ENCODE results near the gene SEMA6C. TPM values are rescaled to one million over a fixed set of nuclear protein-coding genes. Genes with fewer than 3 reads are reported as not detected.

SEMA6C gene
- total RNA-seq, 1 experiment from 2014 or later: 0.40 TPM

DNA sequence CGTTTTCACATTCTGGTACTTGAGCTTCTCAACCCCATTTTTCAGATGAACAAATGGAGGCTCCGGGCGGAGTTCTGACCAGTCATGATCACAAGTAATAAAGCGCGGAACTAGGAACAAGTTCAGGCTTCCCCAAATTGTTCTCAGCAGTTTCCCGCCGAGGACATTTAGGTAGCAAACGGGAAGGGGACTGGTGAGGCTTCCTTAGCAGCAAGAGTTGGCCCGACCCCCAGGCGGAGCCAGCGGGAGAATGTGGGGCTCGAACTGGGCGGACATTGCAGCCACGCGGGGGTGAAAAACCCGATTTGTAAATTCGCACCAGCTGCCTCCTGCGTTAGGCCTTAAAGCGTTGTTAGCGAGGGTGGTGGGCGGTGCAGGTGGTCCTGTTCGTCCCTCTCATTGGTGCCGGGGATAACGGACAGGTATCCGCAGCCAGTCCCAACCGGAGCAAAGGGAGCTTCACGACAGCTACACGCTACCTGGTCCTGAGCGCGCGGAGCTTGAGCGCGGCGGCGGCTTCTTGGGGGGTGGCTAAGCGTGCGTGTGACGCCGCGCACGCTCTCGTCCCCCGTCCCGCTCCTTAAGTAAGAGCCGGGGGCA lies 15.3 kb downstream of the SEMA6C start:
- DNase-seq (ENCODE audit: low read depth): no peak

DNA sequence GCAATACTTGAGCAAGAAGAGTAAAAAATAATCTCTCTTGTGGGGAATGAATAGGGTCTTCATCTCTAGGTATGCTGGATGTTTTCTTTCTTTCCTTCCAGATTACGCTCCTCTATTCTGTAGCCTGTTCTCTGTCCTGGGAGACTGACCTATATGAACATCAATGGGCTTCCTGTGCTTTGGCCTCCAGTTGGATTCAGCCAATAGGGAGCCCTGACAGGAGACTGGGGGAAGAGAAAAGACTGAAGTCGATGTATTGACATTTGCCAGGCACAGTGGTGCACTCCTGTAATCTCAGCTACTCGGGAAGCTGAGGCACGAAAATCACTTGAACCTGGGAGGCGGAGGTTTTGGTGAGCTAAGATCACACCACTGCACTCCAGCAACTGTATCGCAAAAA lies 17.6 kb downstream of the SEMA6C start:
- DNase-seq (ENCODE audit: low read depth): no peak

DNA sequence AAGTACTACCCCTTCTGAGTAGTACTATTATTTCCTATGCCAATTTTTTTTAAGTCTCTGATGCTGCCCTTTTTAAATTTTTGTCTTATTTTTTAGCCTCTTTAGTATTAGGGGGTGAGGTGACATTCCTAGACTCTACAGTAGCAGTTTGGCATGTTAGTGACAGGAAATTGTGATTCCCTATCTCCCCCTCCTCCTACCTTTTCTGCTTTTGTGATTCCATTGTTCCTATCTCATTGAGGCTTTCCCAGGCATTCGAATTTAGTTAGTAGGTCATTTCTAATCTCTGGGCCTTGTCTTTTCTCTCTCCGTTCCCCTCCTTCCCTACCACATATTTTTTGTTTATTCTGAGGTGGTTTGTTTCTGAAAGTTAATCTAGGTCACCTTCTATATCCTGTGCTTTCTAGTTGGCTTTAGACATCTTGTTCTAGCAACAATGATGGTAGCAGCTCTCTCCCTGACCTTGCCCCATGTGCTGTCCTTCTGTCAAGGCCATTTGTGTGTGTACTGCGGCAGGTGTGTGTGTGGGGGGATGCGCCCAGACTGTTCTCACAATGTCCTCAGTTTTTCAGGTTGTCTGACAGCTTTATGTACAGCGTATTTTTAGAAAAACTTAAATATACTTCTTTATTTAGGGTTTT lies 21.5 kb downstream of the SEMA6C start:
- DNase-seq (ENCODE audit: low read depth): no peak

DNA sequence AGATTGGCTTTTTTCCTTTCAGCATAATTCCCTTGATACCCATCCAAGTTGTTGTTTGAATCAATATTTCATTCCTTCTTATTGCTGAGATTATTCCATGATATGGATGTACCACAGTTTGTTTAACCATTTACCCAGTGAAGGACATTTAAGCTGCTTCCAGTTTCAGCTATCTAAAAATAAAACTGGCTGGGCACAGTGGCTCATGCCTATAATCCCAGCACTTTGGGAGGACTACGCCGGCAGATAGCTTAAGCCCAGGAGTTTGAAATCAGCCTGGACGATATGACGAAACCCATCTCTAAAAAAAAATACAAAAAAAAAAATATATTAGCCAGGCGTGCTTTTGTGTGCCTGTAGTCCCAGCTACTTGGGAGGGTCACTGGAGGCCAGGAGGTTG lies 32.6 kb downstream of the SEMA6C start:
- no peak for DNase-seq (ENCODE audit: low read depth)

DNA sequence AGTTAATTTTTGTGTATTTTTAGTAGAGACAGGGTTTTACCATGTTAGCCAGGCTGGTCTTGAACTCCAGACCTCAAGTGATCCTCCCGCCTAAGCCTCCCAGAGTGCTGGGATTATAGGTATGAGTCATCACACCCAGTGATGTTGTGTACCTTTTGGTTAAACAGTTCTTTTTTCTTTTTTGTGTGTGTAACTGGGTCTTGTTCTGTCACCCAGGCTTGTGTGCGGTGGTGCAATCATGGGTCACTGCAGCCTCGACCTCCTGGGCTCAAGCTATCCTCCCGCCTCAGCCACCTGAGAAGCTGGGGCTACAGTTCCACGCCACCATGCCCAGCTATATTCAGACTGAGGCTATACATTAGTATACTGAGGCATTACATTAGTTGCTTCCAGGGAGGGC lies 38.1 kb downstream of the SEMA6C start:
- peak; percentile 12 for DNase-seq (ENCODE audit: low read depth)

DNA sequence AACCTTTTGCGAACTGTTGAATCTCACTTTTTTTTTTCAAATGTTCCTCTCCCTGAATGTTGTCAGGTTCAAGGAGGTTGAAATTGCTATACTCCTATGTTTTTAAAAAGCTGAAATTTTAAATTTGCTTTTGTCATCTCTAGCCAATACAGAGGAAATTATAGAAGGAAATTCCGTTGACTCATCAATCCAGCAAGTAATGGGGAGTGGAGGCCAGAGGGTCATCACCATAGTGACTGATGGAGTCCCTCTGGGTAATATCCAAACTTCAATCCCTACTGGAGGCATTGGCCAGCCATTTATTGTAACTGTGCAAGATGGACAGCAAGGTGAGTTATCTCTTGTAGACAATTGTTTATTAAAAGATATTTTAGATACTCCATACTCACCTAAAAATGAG lies 39.5 kb downstream of the SEMA6C start:
- DNase-seq (ENCODE audit: low read depth): peak; percentile 52

DNA sequence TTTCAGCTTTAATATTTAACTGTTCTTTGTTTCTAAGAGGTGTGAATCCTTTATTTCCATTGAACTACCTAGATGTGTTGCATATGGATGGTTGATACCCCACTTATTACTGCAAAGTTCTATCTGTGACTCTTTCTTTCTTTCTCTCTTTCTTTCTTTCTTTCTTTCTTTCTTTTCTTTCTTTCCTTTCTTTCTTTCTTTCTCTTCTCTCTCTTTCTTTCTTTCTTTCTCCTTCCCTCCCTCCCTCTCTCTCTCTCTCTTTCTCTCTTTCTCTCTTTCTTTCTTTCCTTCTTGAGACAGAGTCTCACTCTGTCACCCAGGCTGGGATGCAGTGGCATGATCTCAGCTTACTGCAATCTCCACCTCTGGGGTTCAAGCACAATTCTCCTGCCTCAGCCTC lies 41.8 kb downstream of the SEMA6C start:
- no peak for DNase-seq (ENCODE audit: low read depth)

DNA sequence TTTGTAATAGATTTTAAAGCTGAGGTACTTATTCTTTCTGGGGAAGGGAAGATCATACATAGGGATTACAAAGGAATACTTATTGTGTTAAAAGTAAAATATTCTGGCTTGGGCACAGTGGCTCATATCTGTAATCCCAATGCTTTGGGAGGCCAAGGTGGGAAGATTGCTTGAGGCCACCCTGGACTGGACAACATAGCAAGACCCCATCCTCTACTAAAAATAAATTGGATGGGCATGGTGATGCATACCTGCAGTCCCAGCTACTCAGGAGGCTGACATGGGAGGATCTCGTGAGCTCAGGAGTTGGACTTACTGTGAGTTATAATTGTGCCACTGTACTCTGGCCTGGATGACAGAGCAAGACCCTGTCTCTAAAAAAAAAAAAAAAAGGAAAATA lies 48.3 kb downstream of the SEMA6C start:
- DNase-seq (ENCODE audit: low read depth): no peak

DNA sequence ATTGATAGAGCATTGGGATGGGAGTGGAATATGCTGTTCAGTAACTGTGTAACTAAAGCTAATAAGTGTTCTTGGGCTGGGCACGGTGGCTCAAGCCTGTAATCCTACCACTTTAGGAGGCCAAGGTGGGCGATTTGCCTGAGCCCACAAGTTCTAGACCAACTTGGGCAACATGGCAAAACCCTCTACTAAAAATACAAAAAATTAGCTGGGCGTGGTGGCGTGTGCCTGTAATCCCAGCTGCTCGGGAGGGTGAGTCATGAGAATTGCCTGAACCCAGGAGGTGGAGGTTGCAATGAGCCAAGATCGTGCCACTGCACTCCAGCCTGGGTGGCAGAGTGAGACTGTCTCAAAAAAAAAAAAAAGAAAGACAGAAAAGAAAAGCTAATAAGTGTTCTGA lies 49.0 kb downstream of the SEMA6C start:
- DNase-seq (ENCODE audit: low read depth): peak; percentile 30

DNA sequence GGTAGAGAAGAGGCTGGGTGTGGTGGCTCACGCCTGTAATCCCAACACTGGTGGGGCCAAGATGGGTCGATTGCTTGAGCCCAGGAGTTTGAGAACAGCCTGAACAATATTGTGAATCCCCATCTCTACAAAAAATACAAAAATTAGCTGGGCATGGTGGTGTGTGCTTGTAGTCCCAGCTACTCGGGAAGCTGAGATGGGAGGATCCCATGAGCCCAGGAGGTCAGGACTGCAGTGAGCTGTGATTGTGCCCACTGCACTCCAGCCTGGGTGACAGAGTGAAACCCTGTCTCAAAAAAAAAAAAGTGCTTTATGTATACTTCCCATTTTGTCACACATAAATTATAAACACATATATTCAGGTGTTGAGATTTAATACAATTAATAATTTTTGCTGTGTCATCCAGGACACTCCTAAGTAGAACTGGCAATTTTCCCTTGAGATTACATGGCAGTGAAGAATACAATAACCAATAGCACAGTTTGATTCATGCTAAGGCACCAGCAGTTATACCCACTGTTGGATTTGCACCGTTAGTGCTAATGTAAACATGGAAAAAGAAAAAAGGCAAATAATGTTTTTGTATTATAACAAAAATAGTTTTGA lies 60.4 kb downstream of the SEMA6C start:
- DNase-seq (ENCODE audit: low read depth): no peak

Other genes with a start within 250 kb of the SEMA6C start
- 37.5 and 60.8 TPM in 2 replicates for gene SETDB1, start 220.3 kb downstream of the SEMA6C start, total RNA-seq (2014; rRNA removed; shearing (Covaris generic))
- gene CERS2, start 171.8 kb downstream of the SEMA6C start, total RNA-seq (2014; rRNA removed; shearing (Covaris generic)): 74.1 and 105 TPM in 2 replicates
- gene ANXA9, start 164.3 kb downstream of the SEMA6C start, total RNA-seq (2014; rRNA removed; shearing (Covaris generic)): 0.24 TPM in 1 of 2 replicates, not detected in the other
- gene MINDY1, start 139.7 kb downstream of the SEMA6C start, total RNA-seq (2014; rRNA removed; shearing (Covaris generic)): 6.6 and 12.1 TPM in 2 replicates
- gene PRUNE1, start 138.2 kb downstream of the SEMA6C start, total RNA-seq (2014; rRNA removed; shearing (Covaris generic)): 17.4 and 21.3 TPM in 2 replicates
- gene BNIPL, start 110.0 kb downstream of the SEMA6C start, total RNA-seq (2014; rRNA removed; shearing (Covaris generic)): 0.57 and 0.60 TPM in 2 replicates
- gene C1orf56, start 98.9 kb downstream of the SEMA6C start, total RNA-seq (2014; rRNA removed; shearing (Covaris generic)): 0.80 and 2.4 TPM in 2 replicates
- 48.8 and 55.1 TPM in 2 replicates for gene CDC42SE1, start 87.0 kb downstream of the SEMA6C start, total RNA-seq (2014; rRNA removed; shearing (Covaris generic))
- gene MLLT11, start 86.2 kb downstream of the SEMA6C start, total RNA-seq (2014; rRNA removed; shearing (Covaris generic)): 48.4 and 52.7 TPM in 2 replicates
- gene GABPB2, start 75.9 kb downstream of the SEMA6C start, total RNA-seq (2014; rRNA removed; shearing (Covaris generic)): 3.5 and 4.5 TPM in 2 replicates
- not detected in 2 replicates for gene TNFAIP8L2, start 10.0 kb upstream of the SEMA6C start, total RNA-seq (2014; rRNA removed; shearing (Covaris generic))
- gene LYSMD1, start 19.3 kb upstream of the SEMA6C start, total RNA-seq (2014; rRNA removed; shearing (Covaris generic)): 11.4 and 13.4 TPM in 2 replicates
- gene SCNM1, start 19.5 kb upstream of the SEMA6C start, total RNA-seq (2014; rRNA removed; shearing (Covaris generic)): 76.8 and 90.9 TPM in 2 replicates
- gene TMOD4, start 29.4 kb upstream of the SEMA6C start, total RNA-seq (2014; rRNA removed; shearing (Covaris generic)): 0.23 TPM in 1 of 2 replicates, not detected in the other
- 91.0 and 95.0 TPM in 2 replicates for gene VPS72, start 43.6 kb upstream of the SEMA6C start, total RNA-seq (2014; rRNA removed; shearing (Covaris generic))
- gene PIP5K1A, start 51.9 kb upstream of the SEMA6C start, total RNA-seq (2014; rRNA removed; shearing (Covaris generic)): 19.6 and 30.9 TPM in 2 replicates
- gene PSMD4, start 108.1 kb upstream of the SEMA6C start, total RNA-seq (2014; rRNA removed; shearing (Covaris generic)): 412 and 482 TPM in 2 replicates
- gene ZNF687, start 135.7 kb upstream of the SEMA6C start, total RNA-seq (2014; rRNA removed; shearing (Covaris generic)): 11.4 and 11.9 TPM in 2 replicates
- gene PI4KB, start 180.8 kb upstream of the SEMA6C start, total RNA-seq (2014; rRNA removed; shearing (Covaris generic)): 23.0 and 39.6 TPM in 2 replicates
- 39.3 and 48.0 TPM in 2 replicates for gene RFX5, start 200.6 kb upstream of the SEMA6C start, total RNA-seq (2014; rRNA removed; shearing (Covaris generic))
- gene SELENBP1, start 226.1 kb upstream of the SEMA6C start, total RNA-seq (2014; rRNA removed; shearing (Covaris generic)): 0.65 and 1.8 TPM in 2 replicates

Data from Daoy (cell line).